GM11168 (cell line): ENCODE measurements around the gene GPATCH1.
"Not testable (repeated sequence)": the region's sequence is repeated elsewhere in the genome, so short reads cannot be mapped to it uniquely, and the experiment has no call there.

Experiments
- in situ Hi-C: fragments of 300-500 bp; cut with MboI; formaldehyde crosslinking; loops from one replicate; pipeline ENCODE4 v1.12.0; 2022; ENCODE audit warnings: low sequenced_read_pairs; ENCODE audit not compliant: unreplicated experiment

GPATCH1 gene

GRCh38 chr19:33154313-33154712, 73.3 kb downstream of the GPATCH1 start:
- in situ Hi-C loops: not testable (repeated sequence)

GRCh38 chr19:33156334-33156733, 75.4 kb downstream of the GPATCH1 start:
- in situ Hi-C loops: no loop called here

- in situ Hi-C loops: no loop called here
Measured at GRCh38 chr19:33157906-33158305, 76.9 kb downstream of the GPATCH1 start.

- in situ Hi-C loops: no loop called here
Measured at GRCh38 chr19:33158365-33158764, 77.4 kb downstream of the GPATCH1 start.

- in situ Hi-C loops: no loop called here
Measured at GRCh38 chr19:33159149-33159548, 78.2 kb downstream of the GPATCH1 start.

GRCh38 chr19:33159893-33160292, 78.9 kb downstream of the GPATCH1 start:
- in situ Hi-C loops: no loop called here

GRCh38 chr19:33161201-33161600, 80.2 kb downstream of the GPATCH1 start:
- in situ Hi-C loops: no loop called here

GRCh38 chr19:33163481-33163880, 82.5 kb downstream of the GPATCH1 start:
- in situ Hi-C loops: no loop called here

- in situ Hi-C loops: not testable (repeated sequence)
Measured at GRCh38 chr19:33166037-33166436, 85.1 kb downstream of the GPATCH1 start.

- in situ Hi-C loops: no loop called here
Measured at GRCh38 chr19:33167438-33167837, 86.5 kb downstream of the GPATCH1 start.

GRCh38 chr19:33168528-33168927, 87.5 kb downstream of the GPATCH1 start:
- in situ Hi-C loops: no loop called here

- in situ Hi-C loops: no loop called here
Measured at GRCh38 chr19:33171222-33171795, 90.3 kb downstream of the GPATCH1 start.

GRCh38 chr19:33171916-33172359, 91.0 kb downstream of the GPATCH1 start:
- in situ Hi-C loops: no loop called here

- in situ Hi-C loops: no loop called here
Measured at GRCh38 chr19:33174186-33174585, 93.2 kb downstream of the GPATCH1 start.

GRCh38 chr19:33175156-33175782, 94.3 kb downstream of the GPATCH1 start:
- in situ Hi-C loops: no loop called here

- in situ Hi-C loops: no loop called here
Measured at GRCh38 chr19:33175886-33176669, 95.1 kb downstream of the GPATCH1 start.

- in situ Hi-C loops: no loop called here
Measured at GRCh38 chr19:33176670-33177416, 95.9 kb downstream of the GPATCH1 start.

- in situ Hi-C loops: no loop called here
Measured at GRCh38 chr19:33177417-33177979, 96.5 kb downstream of the GPATCH1 start.
